Astrocyte of the hippocampus (primary cell): ENCODE measurements around the gene BHLHE23.

Source experiments
- DNase-seq: peaks from one replicate; pipeline ENCODE4 v3.0.0; 2011; ENCODE audit warnings: low read depth, low spot score

BHLHE23 gene

GRCh38 chr20:62972845-62973745 is 33.7 kb downstream of the BHLHE23 start:
- DNase-seq: no peak

- peak; percentile 91 for DNase-seq
Measured at GRCh38 chr20:62971950-62972844, 34.6 kb downstream of the BHLHE23 start.

DNA sequence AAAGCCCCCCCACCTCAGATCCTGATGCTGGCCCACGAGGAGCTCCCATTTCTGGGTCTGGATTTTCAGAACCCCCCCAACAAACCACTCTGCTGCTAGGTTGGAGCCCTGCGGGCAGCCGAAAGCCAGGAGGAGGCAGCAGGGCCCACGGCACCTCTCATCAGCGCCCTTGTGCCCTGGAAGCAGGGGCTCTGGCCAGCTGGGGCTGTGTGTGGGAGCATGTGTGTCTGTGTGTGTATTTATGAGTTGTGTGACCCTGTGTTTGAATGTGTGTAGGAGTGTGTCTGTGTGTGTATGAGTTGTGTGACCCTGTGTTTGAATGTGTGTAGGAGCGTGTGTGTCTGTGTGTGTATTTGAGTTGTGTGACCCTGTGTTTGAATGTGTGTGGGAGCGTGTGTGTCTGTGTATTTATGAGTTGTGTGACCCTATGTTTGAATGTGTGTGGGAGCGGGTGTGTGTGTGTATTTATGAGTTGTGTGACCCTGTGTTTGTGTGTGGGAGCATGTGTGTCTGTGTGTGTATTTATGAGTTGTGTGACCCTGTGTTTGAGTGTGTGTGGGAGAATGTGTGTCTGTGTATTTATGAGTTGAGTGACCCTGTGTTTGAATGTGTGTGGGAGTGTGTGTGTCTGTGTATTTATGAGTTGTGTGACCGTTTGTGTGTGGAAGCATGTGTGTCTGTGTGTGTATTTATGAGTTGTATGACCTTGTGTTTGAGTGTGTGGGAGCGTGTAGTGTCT is 35.4 kb downstream of the BHLHE23 start:
- DNase-seq: no peak

DNA sequence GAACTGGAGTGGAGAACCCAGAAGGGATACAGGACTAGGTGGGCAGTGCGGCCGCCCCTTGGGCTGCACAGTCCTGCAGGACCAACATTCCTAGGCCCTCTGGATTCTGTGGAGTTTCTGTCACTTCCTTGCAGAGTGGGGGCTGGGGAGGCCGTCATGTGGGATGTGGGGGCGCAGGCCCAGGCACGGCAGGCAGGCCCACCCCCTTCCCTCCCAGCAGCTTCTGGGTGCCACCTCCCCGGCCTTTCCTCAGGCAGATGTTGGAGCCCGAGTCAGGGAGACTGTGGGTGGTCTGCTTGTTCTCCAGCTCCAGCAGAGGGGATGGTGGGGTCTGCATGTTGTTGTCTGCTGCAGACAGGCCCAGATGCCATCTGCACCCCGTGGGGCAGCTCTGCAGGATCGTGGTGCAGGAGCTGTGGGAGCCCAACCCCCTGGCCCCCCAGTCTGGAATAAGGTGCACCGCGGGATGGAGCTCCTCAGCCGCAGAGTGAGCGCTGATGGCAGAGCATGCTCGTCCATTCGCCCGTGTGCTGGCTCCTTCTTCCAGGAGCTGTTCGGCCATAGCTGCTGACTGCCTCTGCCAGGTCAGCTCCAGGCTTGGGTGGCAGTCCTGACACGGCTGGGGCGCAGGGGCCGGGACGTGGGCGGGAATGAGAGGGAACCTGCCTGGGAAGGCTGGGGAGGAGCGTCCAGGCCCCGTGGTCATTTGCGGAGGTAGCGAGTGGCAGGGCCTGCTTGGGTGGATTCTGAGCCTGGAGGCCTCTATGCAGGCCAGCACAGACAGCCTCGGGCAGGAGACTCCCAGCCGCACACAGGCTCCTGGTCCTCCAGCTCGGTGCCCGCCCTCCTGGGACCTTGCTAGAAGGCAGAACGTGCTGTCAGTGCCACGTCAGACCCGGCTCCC is 36.2 kb downstream of the BHLHE23 start:
- DNase-seq: no peak

GRCh38 chr20:62969939-62970306 is 36.8 kb downstream of the BHLHE23 start:
- no peak for DNase-seq

GRCh38 chr20:62969179-62969760 is 37.5 kb downstream of the BHLHE23 start:
- DNase-seq: no peak

DNA sequence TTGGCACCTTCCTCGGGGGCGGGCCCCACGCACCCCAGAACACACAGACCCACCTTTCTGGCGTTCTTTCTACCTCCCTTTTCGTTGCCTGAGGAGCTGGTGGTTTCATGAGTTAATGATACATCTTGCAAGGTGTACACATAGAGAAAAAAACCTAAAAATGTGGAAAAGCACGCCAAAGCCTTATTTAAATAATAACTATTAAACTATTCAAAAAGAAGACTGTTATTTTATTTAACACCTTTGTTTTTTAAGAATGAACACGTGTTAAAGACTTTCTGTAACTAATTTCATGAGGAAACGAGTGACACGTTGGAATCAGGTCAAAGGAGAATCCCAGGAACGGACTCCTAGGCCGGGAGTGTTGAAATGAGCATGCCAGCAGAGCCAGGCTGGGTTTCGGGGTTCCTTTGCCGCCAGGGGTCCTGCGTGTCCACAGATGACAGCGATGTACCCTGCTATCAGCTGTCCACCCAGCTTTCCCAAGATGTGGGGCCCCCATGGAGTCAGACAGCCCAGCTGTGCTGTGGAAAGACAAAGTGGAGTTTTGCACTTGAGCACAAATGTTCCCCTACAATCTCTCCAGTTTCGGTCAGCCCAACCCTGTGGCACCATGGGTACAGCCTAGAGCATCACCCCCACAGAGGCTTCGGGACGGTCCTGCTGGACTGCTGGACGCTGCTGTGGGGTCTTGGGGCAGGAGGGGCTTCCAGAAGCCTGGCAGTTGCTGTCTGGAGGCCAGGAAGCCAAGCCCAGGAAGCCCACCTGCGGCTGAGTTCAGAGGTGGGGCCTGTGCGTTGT is 38.2 kb downstream of the BHLHE23 start:
- no peak for DNase-seq

- no peak for DNase-seq
Measured at GRCh38 chr20:62967628-62968351, 39.0 kb downstream of the BHLHE23 start.

DNA sequence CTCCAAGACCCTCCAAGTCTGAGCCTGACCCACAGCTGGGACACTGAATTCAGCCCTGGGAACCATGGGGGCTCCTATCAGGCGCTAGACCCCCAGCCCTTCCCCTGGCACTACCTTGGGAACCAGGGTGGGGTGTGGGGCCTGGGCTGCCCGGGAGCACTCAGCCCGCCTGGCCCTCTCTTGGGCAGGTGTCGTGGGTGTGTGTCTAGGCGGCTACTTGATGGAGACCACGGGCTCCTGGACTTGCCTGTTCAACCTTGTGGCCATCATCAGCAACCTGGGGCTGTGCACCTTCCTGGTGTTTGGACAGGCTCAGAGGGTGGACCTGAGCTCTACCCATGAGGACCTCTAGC is 39.6 kb downstream of the BHLHE23 start:
- DNase-seq: no peak

DNA sequence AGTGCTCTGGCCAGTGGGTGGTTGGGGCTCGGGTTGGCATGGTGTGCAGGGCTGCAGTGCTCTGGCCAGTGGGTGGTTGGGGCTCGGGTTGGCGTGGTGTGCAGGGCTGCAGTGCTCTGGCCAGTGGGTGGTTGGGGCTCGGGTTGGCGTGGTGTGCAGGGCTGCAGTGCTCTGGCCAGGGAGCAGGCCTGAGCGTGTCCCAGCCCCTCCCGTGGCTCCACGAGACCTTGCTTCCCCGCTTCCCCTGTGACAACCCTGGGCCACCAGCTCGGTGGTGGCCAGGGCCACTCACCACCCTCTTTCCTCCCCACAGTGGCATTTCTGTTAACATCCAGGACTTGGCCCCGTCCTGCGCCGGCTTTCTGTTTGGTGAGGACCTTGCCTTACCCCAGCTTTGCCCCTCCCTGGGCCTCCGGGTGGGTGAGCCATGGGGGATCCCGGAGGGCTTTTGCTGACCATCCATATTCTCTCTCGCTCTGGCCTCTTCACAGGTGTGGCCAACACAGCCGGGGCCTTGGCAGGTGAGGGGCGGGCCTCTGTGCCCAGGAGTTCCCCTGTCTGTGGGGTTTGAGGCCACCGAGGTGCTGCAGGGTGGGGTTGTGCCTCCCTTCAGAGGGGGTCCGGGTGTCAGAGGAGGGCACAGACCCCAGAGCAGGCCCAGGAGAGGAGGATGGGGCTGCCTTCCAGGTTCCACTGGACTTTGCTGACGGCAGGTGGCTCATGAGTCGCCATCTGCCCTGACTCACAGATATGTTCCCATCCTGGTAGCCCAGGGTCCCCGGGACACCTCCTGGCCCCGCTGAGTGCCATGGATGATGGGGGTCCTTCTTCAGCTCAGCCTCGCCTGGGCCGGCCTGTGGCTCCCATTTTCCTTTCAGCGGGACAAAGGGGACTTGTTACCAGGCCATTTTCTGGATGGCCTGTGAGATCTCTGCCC is 40.3 kb downstream of the BHLHE23 start:
- DNase-seq: no peak

- no peak for DNase-seq
Measured at GRCh38 chr20:62965363-62965771, 41.4 kb downstream of the BHLHE23 start.

DNA sequence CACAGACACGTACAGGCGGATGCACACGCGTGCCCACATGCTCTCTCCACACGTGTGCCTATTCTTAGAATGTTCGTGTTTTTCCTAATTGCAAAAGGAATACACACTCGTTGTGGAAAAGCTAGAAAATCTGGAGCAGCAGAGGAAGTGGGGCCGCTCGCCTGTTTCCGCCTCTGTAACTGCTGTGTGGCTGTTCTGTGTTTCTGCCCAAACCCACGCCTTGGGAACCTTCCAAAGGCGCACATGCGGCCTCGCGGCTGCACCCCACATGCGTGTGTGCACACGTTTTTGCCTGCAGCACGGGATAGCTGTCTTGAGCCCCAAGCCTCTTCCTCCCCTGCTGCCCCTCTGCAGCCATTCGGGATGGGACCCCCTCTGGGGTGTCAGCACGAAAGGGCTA is 42.1 kb downstream of the BHLHE23 start:
- DNase-seq: no peak

GRCh38 chr20:62963614-62964397 is 43.0 kb downstream of the BHLHE23 start:
- no peak for DNase-seq

GRCh38 chr20:62962891-62963613 is 43.7 kb downstream of the BHLHE23 start:
- DNase-seq: no peak

DNA sequence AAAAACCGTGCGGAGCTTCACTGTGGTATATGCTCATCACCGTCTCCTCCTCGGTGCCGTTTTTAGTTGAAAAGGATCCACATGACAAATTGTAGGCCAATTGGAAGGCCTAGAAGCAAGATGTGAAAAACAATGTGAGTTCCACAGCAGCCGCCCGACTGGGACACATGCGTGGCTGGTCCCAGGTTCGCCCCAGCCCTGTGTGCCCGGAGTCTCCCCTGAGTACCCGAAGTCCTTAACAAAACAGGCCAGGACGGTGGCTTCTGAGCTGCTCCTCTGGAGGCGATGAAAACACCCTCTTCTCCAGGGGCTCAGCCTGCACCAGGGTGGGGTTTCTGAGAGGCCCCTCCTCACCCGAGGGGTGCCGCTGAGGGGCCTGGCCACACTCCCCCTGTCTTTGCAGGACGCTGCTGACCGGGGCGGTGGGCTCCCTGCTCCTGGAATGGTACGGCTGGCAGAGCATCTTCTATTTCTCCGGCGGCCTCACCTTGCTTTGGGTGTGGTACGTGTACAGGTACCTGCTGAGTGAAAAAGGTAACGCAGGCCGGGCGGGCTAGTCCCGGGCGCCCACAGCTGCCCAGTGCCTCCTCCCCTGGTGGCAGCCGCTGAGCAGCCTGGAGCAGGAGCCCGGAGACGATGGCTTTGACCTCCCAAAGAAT is 44.4 kb downstream of the BHLHE23 start:
- DNase-seq: no peak

DNA sequence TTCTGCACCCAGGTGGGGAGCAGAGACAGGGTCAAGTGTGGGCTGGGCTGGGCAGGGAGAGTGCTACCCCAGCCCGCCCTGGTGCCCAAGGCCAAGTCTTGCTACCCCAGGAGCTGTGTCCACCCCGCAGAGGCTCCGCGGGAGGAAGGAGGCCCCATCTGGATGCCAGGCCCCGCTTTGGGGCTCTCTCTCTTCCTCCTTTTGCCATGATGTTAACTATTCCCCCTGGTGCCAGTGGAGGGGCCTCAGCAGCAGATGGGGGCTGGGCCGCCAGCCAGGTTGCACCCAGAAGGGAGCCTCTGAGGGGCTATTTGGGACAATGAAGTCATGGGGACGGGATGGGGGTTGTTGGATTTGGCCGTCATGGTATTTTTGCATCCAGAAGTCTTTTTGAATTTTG is 45.0 kb downstream of the BHLHE23 start:
- no peak for DNase-seq
